H1 (cell line): ENCODE results near the gene NTN1. TPM values are rescaled to one million over a fixed set of nuclear protein-coding genes. Genes with fewer than 3 reads are reported as not detected.
A peak's percentile ranks its signal among the peaks of the same experiment; 100 is the strongest.

Experiments used
- CTCF ChIA-PET: fragments of 300-600 bp; sonication (Branson Sonifier 250); formaldehyde crosslinking; loops from one replicate; lab custom pipeline; 2021; ENCODE audit not compliant: partially characterized antibody; lab: Charles Lee
- POLR2A ChIA-PET: fragments of 300-600 bp; sonication (Branson Sonifier 250); formaldehyde crosslinking; loops from one replicate; lab custom pipeline; 2021; ENCODE audit warnings: inconsistent platforms; ENCODE audit not compliant: partially characterized antibody; lab: Charles Lee
- DNase-seq, 2 experiments: peaks; one replicate each; pipeline versions ENCODE4 v3.0.0 to v3.0.0-alpha.2; 2010 to 2022; ENCODE audit warnings: low spot score in 2 of 2, low read depth in 1 of 2, mixed read lengths in 1 of 2
- FAIRE-seq: peaks from 2 replicates; lab custom pipeline; 2011; peaks lifted over from hg19 to GRCh38; lab: Jason Lieb, UNC
- H2AFZ ChIP-seq: 2 replicates; pipeline ENCODE4 v1.8.1; 2012; ENCODE audit warnings: low read length, inconsistent platforms
- H2AK5ac ChIP-seq: 2 replicates; pipeline ENCODE4 v1.6.1; 2013; ENCODE audit warnings: low read depth, low read length
- H2BK120ac ChIP-seq: replicated peaks from 2 replicates; pipeline ENCODE3; 2013; ENCODE audit warnings: low read depth, low read length, inconsistent platforms
- H2BK12ac ChIP-seq: 2 replicates; pipeline ENCODE4 v1.6.1; 2013; ENCODE audit warnings: low read depth, low read length
- H2BK15ac ChIP-seq: 2 replicates; pipeline ENCODE4 v1.6.1; 2013; ENCODE audit warnings: low read length
- H2BK20ac ChIP-seq: 2 replicates; pipeline ENCODE4 v1.6.1; 2013; ENCODE audit warnings: low read length
- H2BK5ac ChIP-seq: 2 replicates; pipeline ENCODE4 v1.6.1; 2013; ENCODE audit warnings: low read depth, low read length
- H3K14ac ChIP-seq: 2 replicates; pipeline ENCODE4 v1.6.1; 2013; ENCODE audit warnings: inconsistent platforms; ENCODE audit not compliant: insufficient read length
- H3K18ac ChIP-seq: 2 replicates; pipeline ENCODE4 v1.6.1; 2013; ENCODE audit warnings: low read length; ENCODE audit errors: extremely low read depth
- H3K23ac ChIP-seq: 2 replicates; pipeline ENCODE4 v1.6.1; 2013; ENCODE audit warnings: inconsistent platforms; ENCODE audit not compliant: insufficient read length
- H3K23me2 ChIP-seq: 2 replicates; pipeline ENCODE4 v1.6.1; 2013; ENCODE audit warnings: low read depth, low read length
- H3K27ac ChIP-seq: 2 replicates; pipeline ENCODE4 v1.6.1; 2011; ENCODE audit warnings: low read depth, low read length, inconsistent platforms
- H3K27me3 ChIP-seq, 4 experiments: replicated peaks in 1 of 4; 1 replicate in 1 of 4; 2 replicates in 3 of 4; pipeline versions ENCODE4 v1.6.1 to v1.8.1; 2011 to 2013; ENCODE audit warnings: low read length in 3 of 4, mild to moderate bottlenecking in 3 of 4, inconsistent platforms in 2 of 4, mixed read lengths in 2 of 4, moderate library complexity in 1 of 4; ENCODE audit not compliant: control insufficient read depth in 3 of 4, insufficient read depth in 3 of 4; ENCODE audit errors: extremely low read depth in 1 of 4
- H3K36me3 ChIP-seq, 4 experiments: 2 replicates each; pipeline versions ENCODE4 v1.6.1 to v1.8.1; 2011 to 2013; ENCODE audit warnings: mild to moderate bottlenecking in 4 of 4, low read length in 3 of 4, moderate library complexity in 2 of 4, control low read depth in 1 of 4, inconsistent platforms in 1 of 4; ENCODE audit not compliant: insufficient read depth in 4 of 4, control insufficient read depth in 2 of 4
- H3K4ac ChIP-seq: replicated peaks from 2 replicates; pipeline ENCODE3; 2013; ENCODE audit warnings: low read length, low read depth, mixed read lengths, inconsistent platforms; ENCODE audit not compliant: insufficient read length
- H3K4me1 ChIP-seq, 4 experiments: replicated peaks in 1 of 4; 1 replicate in 1 of 4; 2 replicates in 3 of 4; pipeline versions ENCODE4 v1.6.1 to v1.8.1; 2011 to 2013; ENCODE audit warnings: low read length in 3 of 4, inconsistent platforms in 2 of 4, mixed read lengths in 1 of 4; ENCODE audit not compliant: insufficient read depth in 4 of 4, control insufficient read depth in 3 of 4
- H3K4me2 ChIP-seq, 2 experiments: 2 replicates each; pipeline versions ENCODE4 v1.6.1 to v1.8.1; 2011 to 2013; ENCODE audit warnings: low read depth in 2 of 2, low read length in 2 of 2, control low read depth in 1 of 2, inconsistent platforms in 1 of 2, mild to moderate bottlenecking in 1 of 2; ENCODE audit not compliant: insufficient read depth in 1 of 2
- H3K4me3 ChIP-seq, 4 experiments: fragments of 200-600, 300-600 bp in 1 of 4; sonication (generic), shearing (Covaris generic), sonication (Bioruptor Twin) in 1 of 4; 2 replicates each; pipeline versions ENCODE4 v1.5.1 to v1.8.1; 2011 to 2016; ENCODE audit warnings: low read length in 4 of 4, low read depth in 3 of 4, control low read depth in 2 of 4, inconsistent platforms in 2 of 4, mild to moderate bottlenecking in 2 of 4, mixed read lengths in 1 of 4, moderate library complexity in 1 of 4; ENCODE audit not compliant: insufficient read depth in 2 of 4; ENCODE audit errors: extremely low read depth in 1 of 4
- H3K56ac ChIP-seq: replicated peaks from 2 replicates; pipeline ENCODE3; 2013; ENCODE audit warnings: low read depth, mild to moderate bottlenecking, mixed read lengths, low read length, inconsistent platforms; ENCODE audit not compliant: insufficient read length
- H3K79me1 ChIP-seq: 2 replicates; pipeline ENCODE4 v1.6.1; 2013; ENCODE audit warnings: low read depth, low read length, control low read depth
- H3K79me2 ChIP-seq, 2 experiments: 2 replicates each; pipeline versions ENCODE4 v1.6.1 to v1.8.1; 2012 to 2013; ENCODE audit warnings: low read length in 2 of 2, mild to moderate bottlenecking in 2 of 2, inconsistent platforms in 1 of 2; ENCODE audit not compliant: insufficient read depth in 2 of 2, control insufficient read depth in 1 of 2
- H3K9ac ChIP-seq, 4 experiments: replicated peaks in 1 of 4; 1 replicate in 1 of 4; 2 replicates in 3 of 4; pipeline versions ENCODE4 v1.6.1 to v1.8.1; 2011 to 2013; ENCODE audit warnings: low read depth in 3 of 4, low read length in 3 of 4, control low read depth in 2 of 4, mild to moderate bottlenecking in 2 of 4, moderate library complexity in 2 of 4, inconsistent platforms in 1 of 4; ENCODE audit errors: extremely low read depth in 1 of 4
- H3K9me3 ChIP-seq, 2 experiments: 2 replicates each; pipeline versions ENCODE4 v1.6.1 to v1.8.1; 2012 to 2013; ENCODE audit warnings: mild to moderate bottlenecking in 2 of 2, moderate library complexity in 2 of 2, control low read depth in 1 of 2, inconsistent platforms in 1 of 2, low read depth in 1 of 2, low read length in 1 of 2, mixed read lengths in 1 of 2; ENCODE audit not compliant: insufficient read depth in 2 of 2
- H4K20me1 ChIP-seq, 2 experiments: replicated peaks in 1 of 2; 2 replicates each; pipeline versions ENCODE3 to v1.8.1; 2011 to 2013; ENCODE audit warnings: inconsistent platforms in 2 of 2, low read length in 2 of 2, mild to moderate bottlenecking in 1 of 2; ENCODE audit not compliant: insufficient read depth in 2 of 2, control insufficient read depth in 1 of 2
- H4K5ac ChIP-seq: 2 replicates; pipeline ENCODE4 v1.6.1; 2013; ENCODE audit warnings: low read length, low read depth, mixed read lengths, inconsistent platforms; ENCODE audit not compliant: insufficient read length
- H4K8ac ChIP-seq: 2 replicates; pipeline ENCODE4 v1.8.0; 2013; ENCODE audit warnings: mild to moderate bottlenecking, moderate library complexity, low read length, inconsistent platforms; ENCODE audit not compliant: insufficient read depth; ENCODE audit errors: extremely low read depth
- H4K91ac ChIP-seq: replicated peaks from 2 replicates; pipeline ENCODE3; 2013; ENCODE audit warnings: low read length, mixed read lengths, inconsistent platforms; ENCODE audit not compliant: insufficient read length
- BCL11A ChIP-seq, 2 experiments: IDR thresholded peaks; one replicate each; pipeline ENCODE4 v1.6.1; 2011; ENCODE audit warnings: low read depth in 2 of 2, low read length in 2 of 2, mild to moderate bottlenecking in 2 of 2
- CBX5 ChIP-seq: fragments of 300-800, 300-1000 bp; sonication (generic); IDR thresholded peaks from 2 replicates; pipeline ENCODE4 v1.7.1; 2016; ENCODE audit warnings: antibody characterized with exemption, low read length, low read depth
- CBX8 ChIP-seq: fragments of 300-800, 300-1000 bp; sonication (generic); IDR thresholded peaks from 2 replicates; pipeline ENCODE4 v1.7.1; 2016; ENCODE audit warnings: low read depth, low read length, borderline replicate concordance
- CEBPB ChIP-seq: IDR thresholded peaks from 2 replicates; pipeline ENCODE4 v1.6.1; 2012; ENCODE audit warnings: low read depth, low read length
- CTCF ChIP-seq, 3 experiments: IDR thresholded peaks; 1 replicate in 2 of 3; 2 replicates in 1 of 3; pipeline versions ENCODE4 v1.5.1 to v1.6.1; 2011; ENCODE audit warnings: low read length in 3 of 3, mild to moderate bottlenecking in 3 of 3, inconsistent platforms in 2 of 3, low read depth in 1 of 3, moderate library complexity in 1 of 3; ENCODE audit not compliant: insufficient read depth in 1 of 3; ENCODE audit errors: control extremely low read depth in 1 of 3
- EGR1 ChIP-seq: IDR thresholded peaks from 2 replicates; pipeline ENCODE4 v1.6.1; 2011; ENCODE audit warnings: low read depth, low read length, borderline replicate concordance
- SAP30 ChIP-seq: fragments of 300-600 bp; sonication (generic); IDR thresholded peaks from 2 replicates; pipeline ENCODE4 v1.7.1; 2012; ENCODE audit warnings: low read length, moderate library complexity, mild to moderate bottlenecking, inconsistent platforms; ENCODE audit not compliant: insufficient read depth, insufficient replicate concordance
- SUZ12 ChIP-seq: fragments of 200-600 bp; sonication (generic); IDR thresholded peaks from 2 replicates; pipeline ENCODE4 v1.6.1; 2012; ENCODE audit warnings: mild to moderate bottlenecking, inconsistent platforms, low read length, moderate library complexity, mixed read lengths
- ZNF274 ChIP-seq: IDR thresholded peaks from 2 replicates; pipeline ENCODE4 v1.7.0; 2012; ENCODE audit warnings: low read length, borderline replicate concordance; ENCODE audit errors: extremely low read depth
- WGBS, 2 experiments: shearing (Covaris generic) in 1 of 2; methylation state at CpG; one replicate each; pipeline versions ENCODE4 v1.1.6 to v1.1.7; 2013 to 2015; ENCODE audit warnings: low lambda C conversion rate in 2 of 2, mixed read lengths in 2 of 2, inconsistent platforms in 1 of 2, low coverage in 1 of 2, missing lambda C conversion rate in 1 of 2; ENCODE audit not compliant: insufficient replicate concordance in 2 of 2, insufficient coverage in 1 of 2, insufficient read length in 1 of 2; ENCODE audit errors: extremely low coverage in 1 of 2, missing lambda C conversion rate in 1 of 2; 5-methylcytosine and 5-hydroxymethylcytosine counted together
- polyA plus RNA-seq, 7 experiments: library from polyadenylated mRNA; depleted of rRNA in 3 of 7; stranded (reverse) in 5 of 7; unstranded in 2 of 7; fragments of >200 nt in 5 of 7; fragments of 200-250 nt in 2 of 7; gene quantifications; 1 replicate in 5 of 7; 2 replicates in 1 of 7; 4 replicates in 1 of 7; pipeline versions ENCODE4 v1.2.1 to v1.2.3, GENCODE V29; 2011 to 2013; ENCODE audit warnings: missing spikeins in 2 of 7, mixed read lengths in 2 of 7
- total RNA-seq: library from RNA; stranded (reverse); fragmentation: NEBNext Ultra II Directional; extraction: Animal tissue kit (Norgen Biotek cat#: 25700); gene quantifications from 2 replicates; pipeline ENCODE4 v1.2.1, GENCODE V29; 2021

NTN1 gene
- total and polyA plus RNA-seq, 2 of the 8 experiments (the other 6 are each of a cell fraction or from before 2014, with no cell fraction given), result 2.0 to 2.3 TPM

DNA sequence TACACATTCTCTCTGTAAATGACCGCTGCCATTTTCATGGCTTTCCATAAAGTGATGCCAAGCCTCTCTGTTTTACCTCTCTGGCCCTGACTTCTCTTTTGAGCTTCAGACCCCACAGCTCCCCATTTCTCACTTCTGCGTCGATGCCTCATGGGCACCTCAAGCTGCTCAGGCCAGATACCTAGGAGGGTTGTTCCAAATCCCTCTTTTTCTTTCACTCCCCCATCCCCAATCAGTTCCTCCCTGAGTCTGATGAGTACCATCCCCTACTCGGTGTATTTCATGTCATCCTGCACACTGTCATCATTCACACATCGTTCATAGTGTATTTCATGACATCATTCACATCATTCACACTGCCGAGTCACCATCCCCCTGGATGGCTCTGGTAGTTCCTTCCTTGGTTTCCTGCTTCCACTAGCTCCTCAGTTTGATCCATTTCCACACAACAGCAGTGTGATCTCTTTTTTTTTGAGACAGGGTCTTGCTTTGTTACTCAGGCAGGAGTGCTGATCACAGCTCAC lies 43.1 kb downstream of the NTN1 start:
- no peaks in the 10 kb centered on the region for H3K79me1 ChIP-seq
- no peak overlapping the region for H3K56ac ChIP-seq
- no peaks in the 10 kb centered on the region for H3K9me3 ChIP-seq
- H3K14ac ChIP-seq, result no peak overlapping the region
- no peak overlapping the region for H3K23ac ChIP-seq
- peak overlapping the region; percentile 65; the same call in 1 of the 2 replicates for H3K18ac ChIP-seq
- H3K23me2 ChIP-seq, result no peaks in the 10 kb centered on the region
- ChIA-PET CTCF (interaction anchor here (0.6 to 1.2 kb wide), 4 partner anchors 14 to 227 kb away, joined by 3 to 4 read pairs (median 3); no protein-coding TSS in a partner anchor), POLR2A (interaction anchor here (0.6 to 3.8 kb wide), 3 partner anchors 10 to 999 kb away, joined by 3 to 12 read pairs (median 4); no protein-coding TSS in a partner anchor)
- no peak overlapping the region for H2AFZ ChIP-seq
- no peak overlapping the region for H2BK120ac ChIP-seq
- no peak overlapping the region for H3K9ac ChIP-seq
- no peaks in the 10 kb centered on the region for H3K36me3 ChIP-seq
- no peak overlapping the region for H4K91ac ChIP-seq
- no peak overlapping the region for H4K5ac ChIP-seq
- peak overlapping the region; percentile 93; the same call in 1 of the 2 replicates for H2BK20ac ChIP-seq
- H4K8ac ChIP-seq, result no peak overlapping the region
- H2AK5ac ChIP-seq, result 0 out of 2 replicates have a peak overlapping the region, but pooled peaks have one; percentile 39
- no peak overlapping the region for H3K4me2 ChIP-seq
- no peak overlapping the region for H3K4me3 ChIP-seq
- H3K79me2 ChIP-seq, result no peaks in the 10 kb centered on the region
- H2BK15ac ChIP-seq, result peak overlapping the region; percentile 81; the same call in 1 of the 2 replicates
- peak overlapping the region; percentile 40 for H3K4ac ChIP-seq
- 86% methylated on average over 6 of the region's 6 CpGs; no CpG with 5 or more reads in 1 of the 2 experiments for WGBS, 2 experiments
- H2BK5ac ChIP-seq, result no peak overlapping the region
- no peaks in the 10 kb centered on the region for H3K27me3 ChIP-seq
- H4K20me1 ChIP-seq, result no peaks in the 10 kb centered on the region
- H3K4me1 ChIP-seq, result peaks cover 3 to 9% (median 5%) of the 10 kb centered on the region in 4 experiments; a peak in 4 of 7 replicates
- DNase-seq, result no peak
- FAIRE-seq, result no peak
- no peak overlapping the region for H3K27ac ChIP-seq
- peak overlapping the region; percentile 44; the same call in 1 of the 2 replicates for H2BK12ac ChIP-seq
- TF ChIP-seq CBX5, result no peak
- no peak for TF ChIP-seq CEBPB
- no peak for TF ChIP-seq CTCF (IDR thresholded peaks at IDR 0.05; ENCODE audit: control extremely low read depth in 1 of 3, insufficient read depth in 1 of 3, low read depth in 1 of 3, low read length in 3 of 3)
- no peak for TF ChIP-seq EGR1
- TF ChIP-seq BCL11A (IDR thresholded peaks at IDR 0.05; ENCODE audit: low read depth in 2 of 2, low read length in 2 of 2), result no peak
- no peak for TF ChIP-seq SAP30
- TF ChIP-seq CBX8, result no peak
- TF ChIP-seq SUZ12, result no peak
- no peak for TF ChIP-seq ZNF274
